Measurements from ENCODE around the gene RAB26. TPM values are rescaled to one million over a fixed set of nuclear protein-coding genes. Genes with fewer than 3 reads are reported as not detected.

Gene RAB26
- total RNA-seq, 4 donors from 2014 or later = not detected

GRCh38 chr16:2163211-2163881 is 14.9 kb downstream of the RAB26 start:
- Histone ChIP-seq H3K27me3 (no peaks in the 10 kb centered on the region), H3K9me3 (no peaks in the 10 kb centered on the region), H3K36me3 (peaks cover 13 to 39% (median 35%) of the 10 kb centered on the region in 4 donors), H3K4me3 (no peak overlapping the region), H3K4me1 (peaks cover 19 to 52% (median 49%) of the 10 kb centered on the region in 4 donors), H3K27ac (replicated peaks in 1 of 4) (peak overlapping the region in 1 of 4 donors; percentile 90)
- intact Hi-C loops (cut with DNase I) = loop anchor here (5.0 kb wide), 1 partner anchor 49 kb away; the partner anchor contains the start of genes BRICD5 and PGP
- TF ChIP-seq EP300 (IDR thresholded peaks at IDR 0.05) = no peak
- no peak for TF ChIP-seq POLR2A (IDR thresholded peaks at IDR 0.05; ENCODE audit: low read depth)
- TF ChIP-seq CTCF (IDR thresholded peaks at IDR 0.05) = no peak
- no peak for TF ChIP-seq POLR2AphosphoS5 (IDR thresholded peaks at IDR 0.05)
- 77% methylated on average over 5 of the region's 26 CpGs for WGBS
- no peak for DNase-seq (ENCODE audit: extremely low spot score)

- no peak for DNase-seq (ENCODE audit: extremely low spot score)
- H3K27me3 ChIP-seq = no peaks in the 10 kb centered on the region
- WGBS = 91% methylated on average over 11 of the region's 12 CpGs
- no peak overlapping the region for H3K4me3 ChIP-seq
- peaks cover 0 to 36% (median 24%) of the 10 kb centered on the region in 4 donors for H3K4me1 ChIP-seq
- peaks cover 24 to 63% (median 53%) of the 10 kb centered on the region in 4 donors for H3K36me3 ChIP-seq
- no peak for TF ChIP-seq EP300 (IDR thresholded peaks at IDR 0.05)
- no peak for TF ChIP-seq POLR2A (IDR thresholded peaks at IDR 0.05; ENCODE audit: low read depth)
- no peak for TF ChIP-seq CTCF (IDR thresholded peaks at IDR 0.05)
- TF ChIP-seq POLR2AphosphoS5 (IDR thresholded peaks at IDR 0.05) = no peak
- intact Hi-C loops (cut with DNase I) = no loop called here
- no peak overlapping the region for H3K27ac ChIP-seq (replicated peaks in 1 of 4)
- H3K9me3 ChIP-seq = no peaks in the 10 kb centered on the region
Observed at GRCh38 chr16:2165861-2166260, 17.4 kb downstream of the RAB26 start.

- Histone ChIP-seq H3K4me3 (no peak overlapping the region), H3K4me1 (peaks cover 0 to 30% (median 18%) of the 10 kb centered on the region in 4 donors), H3K27me3 (no peaks in the 10 kb centered on the region), H3K9me3 (no peaks in the 10 kb centered on the region), H3K27ac (replicated peaks in 1 of 4) (no peak overlapping the region), H3K36me3 (peaks cover 30 to 69% (median 59%) of the 10 kb centered on the region in 4 donors)
- 96% methylated on average over 16 of the region's 17 CpGs for WGBS
- intact Hi-C loops (cut with DNase I) = no loop called here
- no peak for DNase-seq (ENCODE audit: extremely low spot score)
- no peak for TF ChIP-seq POLR2A (IDR thresholded peaks at IDR 0.05; ENCODE audit: low read depth)
- TF ChIP-seq EP300 (IDR thresholded peaks at IDR 0.05) = no peak
- no peak for TF ChIP-seq POLR2AphosphoS5 (IDR thresholded peaks at IDR 0.05)
- TF ChIP-seq CTCF (IDR thresholded peaks at IDR 0.05) = no peak
Observed at GRCh38 chr16:2166263-2167067, 18.0 kb downstream of the RAB26 start.

- 84% methylated on average over 9 of the region's 18 CpGs for WGBS
- Histone ChIP-seq H3K4me1 (peaks cover 0 to 23% (median 11%) of the 10 kb centered on the region in 4 donors), H3K36me3 (peaks cover 36 to 76% (median 66%) of the 10 kb centered on the region in 4 donors), H3K9me3 (no peaks in the 10 kb centered on the region), H3K27ac (replicated peaks in 1 of 4) (no peak overlapping the region), H3K4me3 (no peak overlapping the region), H3K27me3 (no peaks in the 10 kb centered on the region)
- TF ChIP-seq EP300 (IDR thresholded peaks at IDR 0.05) (no peak), POLR2A (IDR thresholded peaks at IDR 0.05; ENCODE audit: low read depth) (no peak), CTCF (IDR thresholded peaks at IDR 0.05) (no peak), POLR2AphosphoS5 (IDR thresholded peaks at IDR 0.05) (no peak)
- no peak for DNase-seq (ENCODE audit: extremely low spot score)
- intact Hi-C loops (cut with DNase I) = no loop called here
Observed at GRCh38 chr16:2167068-2167638, 18.7 kb downstream of the RAB26 start.
